T-helper 2 cell treated with Interferon-gamma antibody and Interleukin-4, amounts not matched to agents 5 μg/mL and 100 μg/mL, for 36 hours (primary cell): ENCODE data around the gene TTC7B.

Experiments used
- DNase-seq: peaks from one replicate; pipeline ENCODE4 v3.0.0; 2021; ENCODE audit warnings: low spot score
- H3K27ac Mint-ChIP-seq: one replicate; pipeline ENCODE4 v1.8.0; 2021; ENCODE audit warnings: mild to moderate bottlenecking, mixed read lengths
- H3K27me3 Mint-ChIP-seq: one replicate; pipeline ENCODE4 v1.8.0; 2021; ENCODE audit warnings: low read depth, mixed read lengths
- H3K36me3 Mint-ChIP-seq: one replicate; pipeline ENCODE4 v1.8.0; 2021; ENCODE audit warnings: low read depth, mixed read lengths
- H3K4me1 Mint-ChIP-seq: one replicate; pipeline ENCODE4 v1.8.0; 2021; ENCODE audit warnings: low read depth, mixed read lengths
- H3K4me3 Mint-ChIP-seq: one replicate; pipeline ENCODE4 v1.8.0; 2022; ENCODE audit warnings: mild to moderate bottlenecking, moderate library complexity, mixed read lengths
- H3K9me3 Mint-ChIP-seq: one replicate; pipeline ENCODE4 v1.8.0; 2021; ENCODE audit warnings: mixed read lengths

Gene TTC7B

DNA sequence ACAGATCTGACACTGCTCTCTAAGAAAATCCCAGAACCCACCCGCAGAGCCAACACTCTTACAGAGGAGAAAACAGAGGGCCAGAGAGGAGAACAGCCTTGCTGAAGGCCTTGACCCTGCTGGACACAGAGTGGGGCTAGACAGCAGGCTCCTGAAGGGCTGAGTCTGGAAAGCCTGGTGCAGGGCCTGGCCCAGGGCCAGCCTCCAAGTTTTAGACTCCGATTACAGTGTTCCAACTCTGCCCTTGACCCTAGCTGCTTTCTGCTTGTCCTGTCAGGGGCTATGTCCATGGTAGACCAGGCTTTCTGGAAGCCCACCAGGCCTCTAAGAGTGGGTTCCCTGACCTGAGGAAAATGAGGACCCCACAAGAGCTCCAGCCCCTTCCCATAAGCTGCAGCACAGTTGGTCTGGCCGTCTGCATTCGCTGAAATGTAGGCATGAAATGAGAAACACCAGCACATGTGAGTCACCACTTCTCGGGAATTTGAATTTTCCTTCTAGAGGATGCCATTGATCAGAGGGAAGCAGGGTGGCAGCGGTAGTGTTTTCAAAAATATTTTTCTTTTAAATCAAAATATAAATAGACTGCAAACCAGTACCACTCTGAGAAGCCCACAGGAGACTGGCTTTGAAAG lies 265.0 kb downstream of the TTC7B start:
- no peaks in the 10 kb centered on the region for H3K27me3 Mint-ChIP-seq

DNA sequence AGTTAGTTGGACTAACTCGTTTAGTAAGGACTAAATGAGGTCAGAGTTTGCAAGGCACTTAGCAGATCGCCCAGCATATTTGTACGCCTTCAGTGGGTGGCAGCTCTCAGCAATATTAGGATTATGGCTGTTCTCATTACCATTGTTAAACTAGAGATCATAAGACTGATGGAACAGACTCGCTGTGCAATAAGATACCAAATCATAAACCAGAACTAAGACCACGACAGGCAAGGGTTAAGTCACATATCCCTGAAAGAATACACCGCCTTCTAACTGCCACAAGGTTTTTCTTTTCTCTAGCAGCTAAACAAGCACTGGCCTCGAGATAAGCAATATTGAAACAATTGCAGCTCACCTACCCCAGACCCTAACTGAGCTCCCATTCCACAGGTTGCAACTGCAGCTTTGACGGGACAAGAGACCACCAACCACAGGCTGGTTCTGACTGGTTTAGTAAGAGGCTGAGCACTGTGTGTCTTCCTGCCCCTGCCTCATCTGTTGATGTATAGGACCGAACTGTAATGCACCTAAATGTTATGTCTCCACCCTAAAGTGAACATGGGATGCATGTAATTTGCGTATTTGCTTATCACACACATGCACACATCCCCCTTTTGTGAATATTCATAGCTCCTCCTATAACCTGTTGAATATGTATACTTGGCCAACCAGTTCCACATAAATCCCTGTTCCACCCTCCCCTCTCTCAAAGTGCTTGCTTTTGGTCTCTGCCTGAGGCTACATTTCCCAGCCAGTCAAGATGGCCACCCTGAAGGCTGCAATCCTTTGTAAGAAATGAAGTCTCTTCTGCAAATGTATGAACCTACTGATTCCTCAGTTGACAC lies 266.2 kb downstream of the TTC7B start:
- H3K9me3 Mint-ChIP-seq: no peaks in the 10 kb centered on the region
- no peak overlapping the region for H3K4me3 Mint-ChIP-seq
- no peak for DNase-seq
- no peaks in the 10 kb centered on the region for H3K4me1 Mint-ChIP-seq
- no peaks in the 10 kb centered on the region for H3K36me3 Mint-ChIP-seq
- H3K27ac Mint-ChIP-seq: no peak overlapping the region
- no peaks in the 10 kb centered on the region for H3K27me3 Mint-ChIP-seq

More for the DNA sequence above, 265.0 kb downstream of the TTC7B start:
- no peaks in the 10 kb centered on the region for H3K4me1 Mint-ChIP-seq
- DNase-seq: no peak
- no peaks in the 10 kb centered on the region for H3K36me3 Mint-ChIP-seq
- no peak overlapping the region for H3K4me3 Mint-ChIP-seq
- no peak overlapping the region for H3K27ac Mint-ChIP-seq
- no peaks in the 10 kb centered on the region for H3K9me3 Mint-ChIP-seq

DNA sequence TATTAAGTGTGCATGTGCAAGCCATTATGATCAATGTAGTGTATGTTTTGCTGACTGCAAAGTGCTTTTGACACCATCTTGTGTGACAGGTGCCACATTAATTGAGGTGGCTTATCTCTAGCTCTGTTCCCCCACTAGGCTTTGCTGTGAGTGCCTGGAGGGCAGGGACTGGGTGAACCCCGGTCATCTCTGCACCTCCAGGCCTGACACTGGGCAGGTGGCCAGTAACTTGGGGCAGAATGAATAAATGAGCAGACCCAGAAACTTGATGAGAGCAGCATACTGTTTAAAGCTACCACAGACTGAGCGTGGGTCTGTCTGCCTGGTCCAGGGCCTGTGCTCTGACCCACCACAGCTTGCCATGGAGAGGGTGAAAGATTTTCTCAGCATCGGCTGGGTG lies 267.8 kb downstream of the TTC7B start:
- no peak overlapping the region for H3K27ac Mint-ChIP-seq

DNA sequence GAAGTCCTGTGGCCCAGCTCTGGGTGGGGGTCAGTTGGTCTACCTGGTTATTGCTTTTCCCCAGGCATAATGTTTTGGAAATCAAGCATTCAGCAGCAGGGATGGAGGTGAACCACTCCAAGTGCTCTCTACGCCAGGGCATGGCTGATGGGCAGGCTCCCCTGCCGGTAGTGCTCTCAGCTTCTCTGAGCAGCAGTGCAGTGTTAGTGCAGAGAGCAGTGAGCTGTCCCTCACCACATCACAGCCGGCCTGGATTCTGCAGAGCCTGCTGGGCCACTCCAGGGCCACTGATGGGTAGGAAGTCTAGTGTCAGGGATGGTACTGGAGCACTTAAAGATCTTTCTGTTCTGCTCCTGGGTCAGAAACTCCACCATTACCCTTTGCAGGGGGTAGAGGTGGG lies 268.3 kb downstream of the TTC7B start:
- Mint-ChIP-seq H3K9me3 (no peaks in the 10 kb centered on the region), H3K27me3 (no peaks in the 10 kb centered on the region), H3K4me1 (no peaks in the 10 kb centered on the region), H3K27ac (no peak overlapping the region), H3K36me3 (no peaks in the 10 kb centered on the region), H3K4me3 (no peak overlapping the region)
- no peak for DNase-seq

More for the DNA sequence above, 267.8 kb downstream of the TTC7B start:
- H3K36me3 Mint-ChIP-seq: no peaks in the 10 kb centered on the region
- no peak for DNase-seq
- no peaks in the 10 kb centered on the region for H3K9me3 Mint-ChIP-seq
- no peak overlapping the region for H3K4me3 Mint-ChIP-seq
- H3K4me1 Mint-ChIP-seq: no peaks in the 10 kb centered on the region
- no peaks in the 10 kb centered on the region for H3K27me3 Mint-ChIP-seq

DNA sequence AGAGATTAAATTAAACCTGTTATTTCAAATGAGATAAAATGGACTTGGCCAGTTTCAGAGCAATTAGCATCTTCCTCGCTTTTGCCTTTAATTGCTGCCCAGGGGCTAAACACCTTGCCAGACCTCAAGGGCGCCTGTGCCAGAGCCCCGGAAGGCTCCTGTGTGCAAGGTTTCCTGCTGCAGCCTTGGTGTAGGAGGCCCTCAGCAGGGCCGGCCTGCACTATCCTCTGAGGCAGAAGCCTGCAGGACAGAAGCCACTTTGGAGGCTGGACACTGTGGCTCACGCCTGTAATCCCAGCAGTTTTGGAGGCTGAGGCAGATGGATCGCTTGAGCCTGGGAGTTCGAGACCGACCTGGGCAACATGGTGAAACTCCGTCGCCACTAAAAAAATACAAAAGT lies 269.0 kb downstream of the TTC7B start:
- no peak for DNase-seq
- Mint-ChIP-seq H3K27ac (no peak overlapping the region), H3K36me3 (no peaks in the 10 kb centered on the region), H3K27me3 (no peaks in the 10 kb centered on the region), H3K9me3 (no peaks in the 10 kb centered on the region), H3K4me3 (no peak overlapping the region), H3K4me1 (no peaks in the 10 kb centered on the region)

DNA sequence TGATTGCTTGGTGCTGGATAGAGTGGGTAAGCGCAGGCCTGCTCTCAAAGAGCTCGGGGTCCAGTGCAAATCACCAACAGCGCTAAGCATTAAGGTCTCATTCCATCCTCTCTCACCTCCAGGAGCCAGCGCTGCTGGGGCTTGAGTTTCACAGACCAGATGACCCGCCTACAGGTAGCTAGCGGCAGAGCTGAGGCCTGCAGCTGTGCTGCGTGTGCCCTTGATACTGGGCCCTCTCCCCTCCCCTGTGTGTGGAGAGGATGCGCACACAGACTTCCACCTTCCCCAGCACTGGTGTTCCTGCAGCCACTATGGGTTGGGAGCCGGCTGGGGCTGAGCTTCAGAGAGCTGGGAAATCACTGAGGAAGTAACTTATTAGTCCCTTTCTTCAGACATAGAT lies 269.5 kb downstream of the TTC7B start:
- no peaks in the 10 kb centered on the region for H3K9me3 Mint-ChIP-seq
- H3K36me3 Mint-ChIP-seq: no peaks in the 10 kb centered on the region
- no peak for DNase-seq
- H3K27ac Mint-ChIP-seq: no peak overlapping the region
- H3K27me3 Mint-ChIP-seq: no peaks in the 10 kb centered on the region
- H3K4me1 Mint-ChIP-seq: no peaks in the 10 kb centered on the region
- no peak overlapping the region for H3K4me3 Mint-ChIP-seq

DNA sequence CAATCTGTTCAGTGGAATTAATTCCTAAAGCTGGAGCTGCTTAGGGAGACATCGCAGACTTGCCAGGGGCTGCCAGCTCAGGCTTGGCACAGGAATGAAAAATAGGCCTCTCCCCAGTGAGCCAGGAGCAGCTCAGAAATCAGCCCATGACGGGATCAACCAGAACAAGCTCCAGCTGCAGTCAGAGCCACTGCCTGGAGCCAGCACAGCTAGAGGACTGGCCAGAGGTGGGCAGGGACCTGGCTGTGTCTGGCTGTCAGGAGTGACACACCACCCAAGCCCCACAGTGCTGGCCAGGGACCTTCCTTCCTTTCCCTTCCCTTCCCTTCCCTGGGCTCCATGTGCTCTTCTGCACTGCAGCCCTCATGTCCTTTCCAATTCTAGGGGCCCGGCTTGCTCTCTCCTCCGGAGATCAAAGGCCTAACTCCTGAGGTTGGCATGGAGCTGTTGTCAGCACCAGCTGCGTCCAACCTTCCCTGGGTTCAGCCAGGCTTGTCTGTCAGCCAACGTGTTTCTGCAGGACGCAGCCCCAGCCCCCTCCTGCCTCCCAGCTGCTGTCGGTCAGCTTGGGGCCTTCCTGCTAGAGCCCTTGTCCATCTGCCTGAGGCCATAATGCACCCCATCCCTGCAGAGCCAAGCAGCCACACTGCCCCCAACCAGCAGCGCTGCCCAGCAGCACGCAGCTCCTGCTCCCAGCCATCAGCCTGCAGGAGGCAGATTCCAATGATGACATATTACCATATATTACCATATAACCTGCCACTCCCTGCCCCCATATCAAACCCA lies 270.1 kb downstream of the TTC7B start:
- Mint-ChIP-seq H3K9me3 (no peaks in the 10 kb centered on the region), H3K27me3 (no peaks in the 10 kb centered on the region), H3K4me3 (no peak overlapping the region), H3K27ac (no peak overlapping the region), H3K36me3 (no peaks in the 10 kb centered on the region), H3K4me1 (no peaks in the 10 kb centered on the region)
- DNase-seq: no peak

DNA sequence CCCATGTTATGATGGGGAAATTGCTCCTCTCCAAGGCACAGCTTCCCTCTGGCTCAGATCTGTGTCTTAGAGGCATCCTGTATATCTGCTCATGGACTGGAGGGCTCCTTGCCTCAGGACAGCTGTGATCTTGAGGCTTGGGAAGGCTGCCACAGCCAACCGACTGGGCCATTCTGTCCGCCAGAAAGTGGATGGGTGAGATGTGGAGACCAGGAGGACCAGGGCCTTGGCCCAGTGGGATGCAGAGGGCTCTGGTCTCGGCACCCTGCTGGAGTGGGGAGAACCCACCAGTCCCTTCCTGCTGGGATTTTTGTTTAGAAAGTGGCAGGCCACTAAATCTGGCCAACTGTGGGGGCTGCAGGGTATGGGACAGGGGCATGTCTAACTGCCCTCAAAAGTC lies 270.8 kb downstream of the TTC7B start:
- no peak overlapping the region for H3K27ac Mint-ChIP-seq
- no peaks in the 10 kb centered on the region for H3K27me3 Mint-ChIP-seq
- no peaks in the 10 kb centered on the region for H3K4me1 Mint-ChIP-seq
- H3K9me3 Mint-ChIP-seq: no peaks in the 10 kb centered on the region
- no peak overlapping the region for H3K4me3 Mint-ChIP-seq
- no peak for DNase-seq
- no peaks in the 10 kb centered on the region for H3K36me3 Mint-ChIP-seq

DNA sequence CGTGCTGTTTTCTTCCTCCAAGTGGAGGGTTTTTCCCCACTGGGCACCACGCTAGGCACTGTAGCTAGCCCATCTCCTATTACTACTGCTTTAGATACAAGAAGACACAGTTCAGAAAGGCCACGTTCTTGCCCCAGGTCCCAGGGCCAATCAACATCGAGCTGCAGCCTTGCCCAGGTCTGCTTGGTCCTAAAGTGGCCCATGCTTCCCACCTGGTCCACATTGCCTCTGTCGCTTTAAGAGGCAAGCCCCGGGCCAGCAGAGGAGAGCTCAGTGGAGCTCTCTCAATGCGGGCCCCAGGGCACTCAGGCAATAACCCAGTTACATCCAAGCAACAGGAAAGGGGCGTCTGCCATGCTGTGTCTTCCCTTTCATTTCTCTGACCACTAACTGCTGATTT lies 271.3 kb downstream of the TTC7B start:
- Mint-ChIP-seq H3K27me3 (no peaks in the 10 kb centered on the region), H3K27ac (no peak overlapping the region), H3K4me1 (no peaks in the 10 kb centered on the region)

DNA sequence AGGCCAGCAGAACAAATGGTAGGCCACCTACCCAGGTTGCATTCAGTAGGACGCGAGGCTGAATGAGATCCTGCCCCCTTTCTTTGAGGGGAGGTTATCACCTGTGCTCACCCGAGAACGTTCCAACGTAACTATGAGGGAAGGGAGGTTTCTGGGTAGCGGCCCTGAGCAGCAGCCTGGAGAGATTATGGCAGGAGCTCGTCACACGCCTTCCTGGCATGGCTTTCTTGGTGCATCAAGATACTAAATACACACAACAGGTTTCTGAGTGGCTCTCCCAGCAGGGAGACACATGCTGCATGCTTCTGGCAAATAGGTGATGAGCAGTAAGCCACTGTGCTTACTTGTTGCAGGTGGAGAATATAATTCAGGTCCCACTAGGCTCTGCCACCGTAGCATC lies 271.7 kb downstream of the TTC7B start:
- H3K4me1 Mint-ChIP-seq: no peaks in the 10 kb centered on the region
- no peak overlapping the region for H3K27ac Mint-ChIP-seq
- no peaks in the 10 kb centered on the region for H3K27me3 Mint-ChIP-seq
- no peak for DNase-seq
- no peaks in the 10 kb centered on the region for H3K36me3 Mint-ChIP-seq
- H3K9me3 Mint-ChIP-seq: no peaks in the 10 kb centered on the region
- H3K4me3 Mint-ChIP-seq: no peak overlapping the region

More for the DNA sequence above, 271.3 kb downstream of the TTC7B start:
- Mint-ChIP-seq H3K9me3 (no peaks in the 10 kb centered on the region), H3K36me3 (no peaks in the 10 kb centered on the region), H3K4me3 (no peak overlapping the region)
- no peak for DNase-seq

DNA sequence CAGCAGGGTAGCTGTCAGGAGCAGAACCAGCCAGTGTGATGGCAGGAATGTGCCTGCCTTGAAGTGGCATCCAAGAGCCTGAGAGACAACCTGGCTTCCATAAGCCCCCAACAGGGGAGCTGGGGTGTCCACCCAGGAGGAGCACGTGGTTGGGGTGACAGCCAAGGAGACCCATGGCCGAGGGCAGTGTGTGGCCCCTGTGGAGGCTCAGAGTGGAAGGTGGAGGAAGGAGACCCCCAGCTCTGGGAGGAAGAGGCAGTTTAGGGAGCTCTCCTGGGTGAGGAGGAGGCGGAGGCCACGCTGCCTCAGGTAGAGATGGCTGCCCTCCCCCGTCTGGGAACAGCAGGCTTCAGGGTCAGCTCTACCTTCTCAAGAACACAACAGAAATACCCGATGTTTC lies 272.4 kb downstream of the TTC7B start:
- no peaks in the 10 kb centered on the region for H3K36me3 Mint-ChIP-seq
- DNase-seq: no peak
- H3K27ac Mint-ChIP-seq: no peak overlapping the region

DNA sequence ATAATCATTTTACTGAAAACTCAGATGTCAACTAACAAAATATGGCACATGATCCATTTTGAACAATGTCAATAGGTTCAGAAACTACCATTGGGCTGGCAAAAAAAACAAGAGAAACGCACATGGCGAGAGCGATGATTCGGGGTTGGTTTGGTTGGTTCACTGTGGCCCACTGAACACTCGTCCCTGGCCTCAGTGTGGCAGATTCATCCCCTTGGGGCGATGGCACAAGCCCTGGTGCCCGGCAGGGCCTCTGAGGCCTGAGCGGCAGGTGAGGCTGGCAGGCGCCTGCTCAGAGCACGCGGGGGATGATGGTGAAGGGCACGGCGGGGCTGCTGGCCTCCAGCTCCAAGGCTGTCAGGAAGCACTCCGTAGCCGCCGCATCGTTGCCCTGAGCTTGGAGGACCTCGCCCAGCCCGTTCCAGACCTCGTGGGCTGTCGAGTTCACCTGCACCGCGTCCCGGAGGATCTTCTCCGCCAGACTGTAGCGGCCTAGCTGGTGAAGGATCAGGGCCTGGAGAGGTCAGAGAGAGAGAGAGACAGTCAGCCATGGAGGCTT lies 275.1 kb downstream of the TTC7B start:
- H3K9me3 Mint-ChIP-seq: no peaks in the 10 kb centered on the region
- H3K27me3 Mint-ChIP-seq: no peaks in the 10 kb centered on the region
- no peak overlapping the region for H3K27ac Mint-ChIP-seq
- DNase-seq: no peak
- H3K4me3 Mint-ChIP-seq: no peak overlapping the region
- no peaks in the 10 kb centered on the region for H3K36me3 Mint-ChIP-seq
- no peaks in the 10 kb centered on the region for H3K4me1 Mint-ChIP-seq

More for the DNA sequence above, 272.4 kb downstream of the TTC7B start:
- Mint-ChIP-seq H3K9me3 (no peaks in the 10 kb centered on the region), H3K4me3 (no peak overlapping the region), H3K4me1 (no peaks in the 10 kb centered on the region), H3K27me3 (no peaks in the 10 kb centered on the region)

DNA sequence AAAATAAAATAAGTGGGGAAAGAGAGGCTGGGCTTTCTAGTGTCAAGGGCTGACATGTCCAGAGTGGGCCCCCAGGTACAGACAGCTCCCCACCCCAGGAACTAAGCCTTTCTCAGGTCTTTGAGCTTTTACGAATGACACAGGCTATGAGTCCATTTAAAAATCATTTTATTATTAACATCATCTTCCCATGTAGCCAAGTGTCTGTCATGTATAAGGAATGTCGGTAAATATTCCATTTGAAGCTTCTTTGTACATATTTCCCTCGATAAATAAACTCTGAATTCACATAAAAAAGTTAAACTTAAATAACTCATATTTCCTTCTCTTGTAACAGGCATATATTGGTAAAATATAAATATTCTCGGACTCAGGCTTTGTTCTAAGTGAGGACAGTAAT lies 275.8 kb downstream of the TTC7B start:
- Mint-ChIP-seq H3K36me3 (no peaks in the 10 kb centered on the region), H3K9me3 (no peaks in the 10 kb centered on the region)

DNA sequence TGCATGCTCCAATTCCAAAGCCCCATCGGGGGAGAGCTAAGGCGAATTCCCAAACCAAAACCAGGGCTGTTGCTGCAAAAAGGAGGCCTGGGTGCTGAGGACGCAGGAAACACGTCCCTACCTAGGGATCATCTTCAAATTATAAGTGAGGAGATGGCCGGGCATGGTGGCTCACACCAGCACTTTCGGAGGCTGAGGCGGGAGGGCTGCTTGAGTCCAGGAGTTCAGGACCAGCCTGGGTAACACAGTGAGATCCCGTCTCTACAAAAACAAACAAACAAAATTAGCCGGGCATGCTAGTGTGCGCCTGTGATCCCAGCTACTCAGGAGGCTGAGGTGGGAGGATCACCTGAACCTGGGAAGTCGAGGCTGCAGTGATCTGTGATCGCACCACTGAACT lies 276.2 kb downstream of the TTC7B start:
- Mint-ChIP-seq H3K4me1 (no peaks in the 10 kb centered on the region), H3K9me3 (no peaks in the 10 kb centered on the region), H3K27me3 (no peaks in the 10 kb centered on the region), H3K27ac (no peak overlapping the region), H3K4me3 (no peak overlapping the region), H3K36me3 (no peaks in the 10 kb centered on the region)
- DNase-seq: no peak

More for the DNA sequence above, 275.8 kb downstream of the TTC7B start:
- no peak for DNase-seq
- H3K4me1 Mint-ChIP-seq: no peaks in the 10 kb centered on the region
- H3K27me3 Mint-ChIP-seq: no peaks in the 10 kb centered on the region
- no peak overlapping the region for H3K27ac Mint-ChIP-seq
- H3K4me3 Mint-ChIP-seq: no peak overlapping the region
